CD4-positive, alpha-beta T cell treated with Interleukin-6 at 100 ng/mL for 8 hours (primary cell): ENCODE data around the gene LRP1B.

Experiments
- DNase-seq: peaks from one replicate; pipeline ENCODE4 v3.0.0-alpha.2; 2020; ENCODE audit warnings: mixed read lengths, low spot score

LRP1B gene

GRCh38 chr2:142131010-142131669 is at the start of gene LRP1B:
Gene LRP1B, minus strand, starts transcription at chr2:142131016. Its CDS starts 287 bp downstream, at chr2:142130729.
- DNase-seq: no peak

GRCh38 chr2:142179686-142180085 is 48.9 kb upstream of the LRP1B start:
- no peak for DNase-seq

GRCh38 chr2:142178604-142179003 is 47.8 kb upstream of the LRP1B start:
- DNase-seq: no peak

GRCh38 chr2:142176941-142177340 is 46.1 kb upstream of the LRP1B start:
- no peak for DNase-seq

GRCh38 chr2:142175813-142176338 is 45.1 kb upstream of the LRP1B start:
- DNase-seq: no peak

- no peak for DNase-seq
Measured at GRCh38 chr2:142174176-142174575, 43.4 kb upstream of the LRP1B start.

GRCh38 chr2:142170847-142171246 is 40.0 kb upstream of the LRP1B start:
- DNase-seq: no peak

GRCh38 chr2:142165790-142166189 is 35.0 kb upstream of the LRP1B start:
- no peak for DNase-seq

GRCh38 chr2:142153601-142154000 is 22.8 kb upstream of the LRP1B start:
- DNase-seq: no peak

GRCh38 chr2:142150453-142150852 is 19.6 kb upstream of the LRP1B start:
- no peak for DNase-seq

- no peak for DNase-seq
Measured at GRCh38 chr2:142144547-142144946, 13.7 kb upstream of the LRP1B start.

- DNase-seq: no peak
Measured at GRCh38 chr2:142142595-142142994, 11.8 kb upstream of the LRP1B start.

GRCh38 chr2:142140434-142140845 is 9.6 kb upstream of the LRP1B start:
- DNase-seq: no peak

- no peak for DNase-seq
Measured at GRCh38 chr2:142139384-142139783, 8.6 kb upstream of the LRP1B start.

- DNase-seq: no peak
Measured at GRCh38 chr2:142136571-142136970, 5.8 kb upstream of the LRP1B start.

GRCh38 chr2:142134911-142135310 is 4.1 kb upstream of the LRP1B start:
- no peak for DNase-seq

GRCh38 chr2:142130111-142131009 is 456 bp downstream of the LRP1B start:
- DNase-seq: no peak

GRCh38 chr2:142128105-142128504 is 2.7 kb downstream of the LRP1B start:
- DNase-seq: no peak

- no peak for DNase-seq
Measured at GRCh38 chr2:142127248-142127647, 3.6 kb downstream of the LRP1B start.

GRCh38 chr2:142124706-142125105 is 6.1 kb downstream of the LRP1B start:
- no peak for DNase-seq

GRCh38 chr2:142119347-142119746 is 11.5 kb downstream of the LRP1B start:
- no peak for DNase-seq

- no peak for DNase-seq
Measured at GRCh38 chr2:142112757-142113221, 18.0 kb downstream of the LRP1B start.
